Measurements from ENCODE around the gene ELMO1. TPM values are rescaled to one million over a fixed set of nuclear protein-coding genes. Genes with fewer than 3 reads are reported as not detected.

The ELMO1 gene
- total RNA-seq, 1 donor from 2014 or later, result 0.69 TPM

DNA sequence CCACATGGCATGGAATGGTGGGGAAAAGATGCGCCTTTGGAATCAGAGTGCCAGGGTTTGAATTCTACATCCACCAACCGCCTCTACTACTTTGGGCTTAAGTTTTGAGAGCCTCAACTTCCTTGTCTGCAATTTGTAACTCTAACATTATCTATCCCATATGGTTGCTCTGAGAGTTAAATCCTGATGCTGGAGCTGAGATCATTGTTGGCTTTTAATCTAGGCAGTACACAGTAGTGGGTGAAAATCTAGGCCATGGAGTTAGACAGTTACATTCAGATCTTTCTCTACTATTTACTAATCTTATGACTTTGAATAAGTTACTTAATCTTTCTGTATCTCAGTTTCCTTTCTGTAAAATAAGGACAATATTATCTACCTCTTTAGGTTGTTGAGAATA is 574.6 kb downstream of the ELMO1 start:
- TF ChIP-seq, protein P1, sequence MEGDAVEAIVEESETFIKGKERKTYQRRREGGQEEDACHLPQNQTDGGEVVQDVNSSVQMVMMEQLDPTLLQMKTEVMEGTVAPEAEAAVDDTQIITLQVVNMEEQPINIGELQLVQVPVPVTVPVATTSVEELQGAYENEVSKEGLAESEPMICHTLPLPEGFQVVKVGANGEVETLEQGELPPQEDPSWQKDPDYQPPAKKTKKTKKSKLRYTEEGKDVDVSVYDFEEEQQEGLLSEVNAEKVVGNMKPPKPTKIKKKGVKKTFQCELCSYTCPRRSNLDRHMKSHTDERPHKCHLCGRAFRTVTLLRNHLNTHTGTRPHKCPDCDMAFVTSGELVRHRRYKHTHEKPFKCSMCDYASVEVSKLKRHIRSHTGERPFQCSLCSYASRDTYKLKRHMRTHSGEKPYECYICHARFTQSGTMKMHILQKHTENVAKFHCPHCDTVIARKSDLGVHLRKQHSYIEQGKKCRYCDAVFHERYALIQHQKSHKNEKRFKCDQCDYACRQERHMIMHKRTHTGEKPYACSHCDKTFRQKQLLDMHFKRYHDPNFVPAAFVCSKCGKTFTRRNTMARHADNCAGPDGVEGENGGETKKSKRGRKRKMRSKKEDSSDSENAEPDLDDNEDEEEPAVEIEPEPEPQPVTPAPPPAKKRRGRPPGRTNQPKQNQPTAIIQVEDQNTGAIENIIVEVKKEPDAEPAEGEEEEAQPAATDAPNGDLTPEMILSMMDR (conservative IDR thresholded peaks at IDR 0.05; ENCODE audit: low read depth, low read length), result no peak
- DNase-seq (ENCODE audit: low read depth), result no peak
- H3K4me3 ChIP-seq (ENCODE audit: low read depth, low read length), result no peak overlapping the region

GRCh38 chr7:36871863-36872262 is 576.8 kb downstream of the ELMO1 start:
- no peak for DNase-seq (ENCODE audit: low read depth)
- TF ChIP-seq, protein P1 (conservative IDR thresholded peaks at IDR 0.05; ENCODE audit: low read depth, low read length), result no peak
- H3K4me3 ChIP-seq (ENCODE audit: low read depth, low read length), result no peak overlapping the region

DNA sequence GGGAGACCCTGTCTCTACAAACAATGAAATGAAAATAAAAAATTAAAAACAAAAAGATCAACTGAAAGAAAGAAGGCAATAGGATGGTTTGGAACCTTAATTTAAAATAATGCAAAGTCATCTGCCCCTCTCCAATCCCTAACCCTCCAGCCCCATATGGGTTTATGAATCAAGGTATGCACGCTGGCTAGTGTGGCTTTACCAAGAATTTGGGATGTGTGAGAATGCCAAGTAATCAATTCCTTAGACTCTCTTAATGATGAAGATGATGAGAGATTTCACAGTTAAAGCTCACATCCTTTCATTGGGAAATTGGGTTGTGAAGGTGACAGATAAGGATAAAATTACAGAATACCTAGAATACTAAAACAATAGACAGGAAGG is 577.3 kb downstream of the ELMO1 start:
- no peak for DNase-seq (ENCODE audit: low read depth)
- TF ChIP-seq, protein P1 (conservative IDR thresholded peaks at IDR 0.05; ENCODE audit: low read depth, low read length), result no peak
- H3K4me3 ChIP-seq (ENCODE audit: low read depth, low read length), result no peak overlapping the region

GRCh38 chr7:36870625-36871354 is 577.9 kb downstream of the ELMO1 start:
- DNase-seq (ENCODE audit: low read depth), result no peak
- TF ChIP-seq, protein P1 (conservative IDR thresholded peaks at IDR 0.05; ENCODE audit: low read depth, low read length), result no peak
- no peak overlapping the region for H3K4me3 ChIP-seq (ENCODE audit: low read depth, low read length)

DNA sequence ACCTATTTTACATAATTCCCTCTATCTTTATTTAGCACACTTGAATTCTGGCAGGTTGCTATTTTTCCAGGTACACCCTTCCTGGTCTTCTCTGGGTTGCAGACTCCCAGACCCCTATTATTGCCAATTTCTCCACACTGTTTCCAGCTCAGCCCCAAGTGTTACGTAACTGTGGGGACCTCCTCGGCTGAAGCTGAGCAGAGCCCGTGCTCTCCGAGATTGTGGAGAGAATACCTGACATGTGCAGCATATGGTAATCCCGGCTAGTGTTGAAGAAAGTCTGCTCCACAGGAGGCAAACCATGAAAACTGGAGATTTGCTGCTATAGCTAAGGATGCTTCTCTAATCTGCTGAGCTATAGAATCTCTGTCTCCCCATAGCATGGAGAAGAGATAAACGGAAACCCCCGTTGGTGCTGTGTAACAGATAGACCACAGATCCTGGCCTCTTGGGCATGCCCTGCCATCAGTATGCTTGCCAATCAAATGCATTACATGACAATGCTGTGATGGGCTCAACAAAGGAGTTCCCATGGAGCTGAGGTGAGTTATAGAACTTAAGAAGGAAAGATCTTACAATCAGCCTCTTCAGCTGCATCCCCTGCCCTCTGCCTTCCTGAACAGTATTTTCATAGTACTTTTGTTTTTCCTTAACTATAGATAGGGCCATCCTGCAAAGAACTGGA is 579.8 kb downstream of the ELMO1 start:
- H3K4me3 ChIP-seq (ENCODE audit: low read depth, low read length), result no peak overlapping the region
- DNase-seq (ENCODE audit: low read depth), result no peak
- TF ChIP-seq, protein P1 (conservative IDR thresholded peaks at IDR 0.05; ENCODE audit: low read depth, low read length), result no peak

GRCh38 chr7:36865019-36865418 is 583.6 kb downstream of the ELMO1 start:
- no peak overlapping the region for H3K4me3 ChIP-seq (ENCODE audit: low read depth, low read length)
- TF ChIP-seq, protein P1 (conservative IDR thresholded peaks at IDR 0.05; ENCODE audit: low read depth, low read length), result no peak
- no peak for DNase-seq (ENCODE audit: low read depth)

All from epithelial cell of proximal tubule (primary cell).